HepG2 (cell line): ENCODE measurements around the gene PDZRN4. TPM values are rescaled to one million over a fixed set of nuclear protein-coding genes. Genes with fewer than 3 reads are reported as not detected.

Source experiments
- ATAC-seq: fragments of 200-7000 bp; cut with Tn5 transposase; 3 replicates; pipeline ENCODE4 v1.9.1; 2020; ENCODE audit warnings: mild to moderate bottlenecking, moderate library complexity
- BruUV-seq: library from RNA; stranded (reverse); fragments of 400-500 nt; replicated peaks from 2 replicates; lab custom pipeline; 2021; lab: Mats Ljungman, UMichigan
- CTCF ChIA-PET: fragments of 300-600 bp; formaldehyde crosslinking; extraction: SDS; loops from one replicate; lab custom pipeline; 2021; ENCODE audit warnings: low total read pairs, inconsistent platforms, low intra/inter-chr PET ratio; lab: Yijun Ruan, JAX
- POLR2A ChIA-PET: fragments of 350-600 bp; sonication (Branson Sonifier 250); formaldehyde crosslinking; loops from one replicate; lab custom pipeline; 2020; ENCODE audit warnings: antibody characterized with exemption, inconsistent platforms; lab: Yijun Ruan, JAX
- DNase-seq: peaks from one replicate; pipeline ENCODE4 v3.0.0-alpha.2; 2015; ENCODE audit warnings: low spot score
- FAIRE-seq: peaks from 3 replicates; lab custom pipeline; 2011; peaks lifted over from hg19 to GRCh38; lab: Jason Lieb, UNC
- H2AFZ ChIP-seq: one replicate; pipeline ENCODE4 v1.6.1; 2011; ENCODE audit warnings: low read length, inconsistent platforms
- H3K27ac ChIP-seq: fragments of 300-600 bp; 3 replicates; pipeline ENCODE4 v1.8.0; 2011; ENCODE audit warnings: mixed run types, mild to moderate bottlenecking, mixed read lengths, low read length, inconsistent platforms; ENCODE audit not compliant: insufficient read depth; ENCODE audit errors: extremely low read length
- H3K27me3 ChIP-seq, 2 experiments: fragments of 200-600 bp in 1 of 2; 2 replicates in 1 of 2; 3 replicates in 1 of 2; pipeline versions ENCODE4 v1.6.0 to v1.8.0; 2011; ENCODE audit warnings: low read length in 2 of 2, mild to moderate bottlenecking in 2 of 2, moderate library complexity in 2 of 2, inconsistent platforms in 1 of 2; ENCODE audit not compliant: insufficient read depth in 2 of 2, control insufficient read depth in 1 of 2
- H3K36me3 ChIP-seq, 2 experiments: fragments of 200-600 bp in 1 of 2; replicated peaks in 1 of 2; 2 replicates in 1 of 2; 3 replicates in 1 of 2; pipeline versions ENCODE4 v1.5.1 to v1.8.0; 2011; ENCODE audit warnings: low read length in 2 of 2, inconsistent platforms in 1 of 2; ENCODE audit not compliant: insufficient read depth in 2 of 2, control insufficient read depth in 1 of 2
- H3K4me1 ChIP-seq: 2 replicates; pipeline ENCODE4 v1.5.1; 2012; ENCODE audit warnings: low read length, inconsistent platforms; ENCODE audit not compliant: insufficient read depth
- H3K4me2 ChIP-seq: 2 replicates; pipeline ENCODE4 v1.6.0; 2011; ENCODE audit warnings: low read depth, low read length, inconsistent platforms
- H3K4me3 ChIP-seq, 3 experiments: fragments of 200-600 bp in 1 of 3; sonication (generic), shearing (Covaris generic) in 1 of 3; replicated peaks in 1 of 3; 2 replicates each; pipeline ENCODE4 v1.5.1; 2011 to 2016; ENCODE audit warnings: low read length in 3 of 3, inconsistent platforms in 2 of 3, low read depth in 2 of 3, mild to moderate bottlenecking in 2 of 3, control low read depth in 1 of 3, mixed read lengths in 1 of 3; ENCODE audit not compliant: insufficient read depth in 1 of 3
- H3K79me2 ChIP-seq: one replicate; pipeline ENCODE4 v1.6.1; 2011; ENCODE audit warnings: low read length, inconsistent platforms; ENCODE audit not compliant: insufficient read depth
- H3K9ac ChIP-seq: 2 replicates; pipeline ENCODE4 v1.6.0; 2011; ENCODE audit warnings: mild to moderate bottlenecking, low read depth, low read length, inconsistent platforms; ENCODE audit not compliant: insufficient read depth
- H3K9me3 ChIP-seq: 2 replicates; pipeline ENCODE4 v1.5.1; 2012; ENCODE audit warnings: mild to moderate bottlenecking, low read length
- H4K20me1 ChIP-seq: 2 replicates; pipeline ENCODE4 v1.6.0; 2011; ENCODE audit warnings: inconsistent platforms, mild to moderate bottlenecking, low read length, moderate library complexity; ENCODE audit not compliant: insufficient read depth
- HNRNPLL ChIP-seq: fragments of 200-400 bp; formaldehyde crosslinking; IDR thresholded peaks from 2 replicates; pipeline ENCODE4 v1.6.1; 2017; ENCODE audit warnings: mild to moderate bottlenecking, low read depth, low read length; ENCODE audit not compliant: poor library complexity, severe bottlenecking
- JUND ChIP-seq: sonication (generic); formaldehyde crosslinking; IDR thresholded peaks from 2 replicates; pipeline ENCODE4 v1.8.0; 2022; ENCODE audit warnings: mild to moderate bottlenecking, missing genetic modification reagents
- SNAI1 ChIP-seq: sonication (generic); formaldehyde crosslinking; IDR thresholded peaks from 2 replicates; pipeline ENCODE4 v1.5.0; 2020; ENCODE audit warnings: mild to moderate bottlenecking, missing genetic modification reagents, borderline replicate concordance
- XRCC5 ChIP-seq: fragments of 200-400 bp; formaldehyde crosslinking; optimal IDR thresholded peaks from 2 replicates; pipeline ENCODE3; 2017; ENCODE audit warnings: mild to moderate bottlenecking, low read length
- ZFP37 ChIP-seq: sonication (generic); formaldehyde crosslinking; IDR thresholded peaks from 2 replicates; pipeline ENCODE4 v1.4.0; 2020; ENCODE audit warnings: missing genetic modification reagents, borderline replicate concordance
- ZFP82 ChIP-seq: sonication (generic); formaldehyde crosslinking; IDR thresholded peaks from 2 replicates; pipeline ENCODE4 v1.5.1; 2020; ENCODE audit warnings: mild to moderate bottlenecking, missing genetic modification reagents, borderline replicate concordance
- ZNF136 ChIP-seq: sonication (generic); formaldehyde crosslinking; IDR thresholded peaks from 2 replicates; pipeline ENCODE4 v1.8.1; 2022; ENCODE audit warnings: low read depth, mild to moderate bottlenecking, moderate library complexity, missing genetic modification reagents
- ZNF460 ChIP-seq: sonication (generic); formaldehyde crosslinking; IDR thresholded peaks from 2 replicates; pipeline ENCODE4 v1.5.1; 2020; ENCODE audit warnings: missing genetic modification reagents, mild to moderate bottlenecking, borderline replicate concordance
- ZNF564 ChIP-seq: sonication (generic); formaldehyde crosslinking; IDR thresholded peaks from 2 replicates; pipeline ENCODE4 v1.8.1; 2023; ENCODE audit warnings: mild to moderate bottlenecking, missing genetic modification reagents
- WGBS: methylation state at CpG from one replicate; pipeline ENCODE4 v1.1.6; 2017; ENCODE audit warnings: low lambda C conversion rate; 5-methylcytosine and 5-hydroxymethylcytosine counted together
- in situ Hi-C: cut with HindIII; loops from 2 replicates; pipeline ENCODE4 v1.10.0; 2017; ENCODE audit warnings: low pct_unique_long_range_greater_than_20kb; ENCODE audit not compliant: extremely low pct_ligation_motif_present
- intact Hi-C: fragments of 100-400 bp; cut with micrococcal nuclease; formaldehyde crosslinking; loops from one replicate; pipeline ENCODE4 v1.10.0; 2022; ENCODE audit not compliant: unreplicated experiment
- polyA plus RNA-seq, 8 experiments: library from polyadenylated mRNA; depleted of rRNA in 3 of 8; stranded (reverse) in 7 of 8; unstranded in 1 of 8; fragments of >200 nt; fragmentation: Illumina TruSeq in 4 of 8; extraction: Trizol in 4 of 8; gene quantifications; 2 replicates each; pipeline versions ENCODE4 v1.2.1 to v1.2.3, GENCODE V29; 2011 to 2016; ENCODE audit warnings: low read depth in 4 of 8, missing spikeins in 1 of 8, mixed read lengths in 1 of 8; ENCODE audit not compliant: insufficient read depth in 1 of 8
- total RNA-seq, 5 experiments: library from RNA; depleted of rRNA; stranded (reverse); fragments of >200 nt; fragmentation: Illumina TruSeq; extraction: Trizol; gene quantifications; 2 replicates each; pipeline ENCODE4 v1.2.3, GENCODE V29; 2016; ENCODE audit warnings: low read depth in 1 of 5
- TF ChIP-seq, protein P1 (sequence below): sonication (generic); formaldehyde crosslinking; IDR thresholded peaks from 2 replicates; pipeline ENCODE4 v1.4.0; 2020; ENCODE audit warnings: mild to moderate bottlenecking, missing genetic modification reagents, borderline replicate concordance
- TF ChIP-seq, protein P2 (sequence below): sonication (generic); formaldehyde crosslinking; IDR thresholded peaks from 2 replicates; pipeline ENCODE4 v1.8.0; 2022; ENCODE audit warnings: mild to moderate bottlenecking, missing genetic modification reagents, borderline replicate concordance
- TF ChIP-seq, protein P3 (sequence below), 2 experiments: fragments of 450-650 bp in 1 of 2; sonication (generic) in 1 of 2; formaldehyde crosslinking in 1 of 2; IDR thresholded peaks; 2 replicates each; pipeline versions ENCODE4 v1.6.1 to v1.8.0; 2016 to 2022; ENCODE audit warnings: antibody characterized with exemption in 1 of 2, mild to moderate bottlenecking in 1 of 2, missing genetic modification reagents in 1 of 2

The PDZRN4 gene
- total and polyA plus RNA-seq, 2 of the 13 experiments (the other 11 are each of a cell fraction or from before 2014, with no cell fraction given), result not detected

DNA sequence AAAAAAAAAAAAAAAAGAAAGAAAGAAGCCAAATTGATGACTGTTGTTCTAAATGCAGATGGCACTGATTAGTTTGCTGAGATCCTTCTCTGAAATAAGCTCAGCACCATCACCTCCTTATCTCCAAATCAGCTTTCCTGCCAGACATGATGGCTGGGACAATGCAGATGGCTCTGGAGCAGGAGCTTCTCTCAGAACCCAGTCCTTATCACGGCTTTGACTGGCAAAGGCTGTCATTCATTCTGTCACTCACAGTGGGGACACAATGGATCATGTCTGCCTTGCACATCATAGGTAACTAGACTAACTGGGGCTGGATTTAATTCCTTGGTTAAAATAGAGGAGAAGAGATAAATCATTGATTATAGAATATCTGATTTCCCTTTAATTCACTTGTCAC lies 146.3 kb downstream of the PDZRN4 start:
- WGBS, result 0% methylated on average over 1 of the region's 1 CpG
- Histone ChIP-seq H3K27ac (no peak overlapping the region), H3K4me3 (no peak overlapping the region), H3K9ac (no peak overlapping the region), H4K20me1 (no peaks in the 10 kb centered on the region), H3K4me1 (no peaks in the 10 kb centered on the region), H2AFZ (no peak overlapping the region), H3K9me3 (peaks cover 15% of the 10 kb centered on the region; the same call in 1 of the 2 replicates), H3K4me2 (no peak overlapping the region), H3K27me3 (no peaks in the 10 kb centered on the region; a peak in 1 of 5 replicates), H3K79me2 (no peaks in the 10 kb centered on the region), H3K36me3 (no peaks in the 10 kb centered on the region)
- DNase-seq, result no peak
- no peak for ATAC-seq
- ChIA-PET POLR2A (no interaction called here), CTCF (no interaction called here)
- no peak for FAIRE-seq
- BruUV-seq, result no TSS peak
- in situ Hi-C loops, result no loop called here
- intact Hi-C loops, result no loop called here
- no peak for TF ChIP-seq JUND (CRISPR knock-in tag)
- no peak for TF ChIP-seq ZNF564 (CRISPR knock-in tag)
- no peak for TF ChIP-seq XRCC5
- TF ChIP-seq, protein P1, sequence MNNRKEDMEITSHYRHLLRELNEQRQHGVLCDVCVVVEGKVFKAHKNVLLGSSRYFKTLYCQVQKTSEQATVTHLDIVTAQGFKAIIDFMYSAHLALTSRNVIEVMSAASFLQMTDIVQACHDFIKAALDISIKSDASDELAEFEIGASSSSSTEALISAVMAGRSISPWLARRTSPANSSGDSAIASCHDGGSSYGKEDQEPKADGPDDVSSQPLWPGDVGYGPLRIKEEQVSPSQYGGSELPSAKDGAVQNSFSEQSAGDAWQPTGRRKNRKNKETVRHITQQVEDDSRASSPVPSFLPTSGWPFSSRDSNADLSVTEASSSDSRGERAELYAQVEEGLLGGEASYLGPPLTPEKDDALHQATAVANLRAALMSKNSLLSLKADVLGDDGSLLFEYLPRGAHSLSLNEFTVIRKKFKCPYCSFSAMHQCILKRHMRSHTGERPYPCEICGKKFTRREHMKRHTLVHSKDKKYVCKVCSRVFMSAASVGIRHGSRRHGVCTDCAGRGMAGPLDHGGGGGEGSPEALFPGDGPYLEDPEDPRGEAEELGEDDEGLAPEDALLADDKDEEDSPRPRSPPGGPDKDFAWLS (CRISPR knock-in tag), result no peak
- TF ChIP-seq ZFP82 (CRISPR knock-in tag), result no peak
- no peak for TF ChIP-seq ZNF460 (CRISPR knock-in tag)
- TF ChIP-seq ZFP37 (CRISPR knock-in tag), result no peak
- TF ChIP-seq HNRNPLL, result no peak
- TF ChIP-seq, protein P2, sequence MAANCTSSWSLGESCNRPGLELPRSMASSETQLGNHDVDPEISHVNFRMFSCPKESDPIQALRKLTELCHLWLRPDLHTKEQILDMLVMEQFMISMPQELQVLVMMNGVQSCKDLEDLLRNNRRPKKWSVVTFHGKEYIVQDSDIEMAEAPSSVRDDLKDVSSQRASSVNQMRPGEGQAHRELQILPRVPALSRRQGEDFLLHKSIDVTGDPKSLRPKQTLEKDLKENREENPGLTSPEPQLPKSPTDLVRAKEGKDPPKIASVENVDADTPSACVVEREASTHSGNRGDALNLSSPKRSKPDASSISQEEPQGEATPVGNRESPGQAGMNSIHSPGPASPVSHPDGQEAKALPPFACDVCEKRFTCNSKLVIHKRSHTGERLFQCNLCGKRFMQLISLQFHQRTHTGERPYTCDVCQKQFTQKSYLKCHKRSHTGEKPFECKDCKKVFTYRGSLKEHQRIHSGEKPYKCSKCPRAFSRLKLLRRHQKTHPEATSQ (CRISPR knock-in tag), result no peak
- TF ChIP-seq, protein P3, sequence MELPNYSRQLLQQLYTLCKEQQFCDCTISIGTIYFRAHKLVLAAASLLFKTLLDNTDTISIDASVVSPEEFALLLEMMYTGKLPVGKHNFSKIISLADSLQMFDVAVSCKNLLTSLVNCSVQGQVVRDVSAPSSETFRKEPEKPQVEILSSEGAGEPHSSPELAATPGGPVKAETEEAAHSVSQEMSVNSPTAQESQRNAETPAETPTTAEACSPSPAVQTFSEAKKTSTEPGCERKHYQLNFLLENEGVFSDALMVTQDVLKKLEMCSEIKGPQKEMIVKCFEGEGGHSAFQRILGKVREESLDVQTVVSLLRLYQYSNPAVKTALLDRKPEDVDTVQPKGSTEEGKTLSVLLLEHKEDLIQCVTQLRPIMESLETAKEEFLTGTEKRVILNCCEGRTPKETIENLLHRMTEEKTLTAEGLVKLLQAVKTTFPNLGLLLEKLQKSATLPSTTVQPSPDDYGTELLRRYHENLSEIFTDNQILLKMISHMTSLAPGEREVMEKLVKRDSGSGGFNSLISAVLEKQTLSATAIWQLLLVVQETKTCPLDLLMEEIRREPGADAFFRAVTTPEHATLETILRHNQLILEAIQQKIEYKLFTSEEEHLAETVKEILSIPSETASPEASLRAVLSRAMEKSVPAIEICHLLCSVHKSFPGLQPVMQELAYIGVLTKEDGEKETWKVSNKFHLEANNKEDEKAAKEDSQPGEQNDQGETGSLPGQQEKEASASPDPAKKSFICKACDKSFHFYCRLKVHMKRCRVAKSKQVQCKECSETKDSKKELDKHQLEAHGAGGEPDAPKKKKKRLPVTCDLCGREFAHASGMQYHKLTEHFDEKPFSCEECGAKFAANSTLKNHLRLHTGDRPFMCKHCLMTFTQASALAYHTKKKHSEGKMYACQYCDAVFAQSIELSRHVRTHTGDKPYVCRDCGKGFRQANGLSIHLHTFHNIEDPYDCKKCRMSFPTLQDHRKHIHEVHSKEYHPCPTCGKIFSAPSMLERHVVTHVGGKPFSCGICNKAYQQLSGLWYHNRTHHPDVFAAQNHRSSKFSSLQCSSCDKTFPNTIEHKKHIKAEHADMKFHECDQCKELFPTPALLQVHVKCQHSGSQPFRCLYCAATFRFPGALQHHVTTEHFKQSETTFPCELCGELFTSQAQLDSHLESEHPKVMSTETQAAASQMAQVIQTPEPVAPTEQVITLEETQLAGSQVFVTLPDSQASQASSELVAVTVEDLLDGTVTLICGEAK (IDR thresholded peaks at IDR 0.05), result no peak
- TF ChIP-seq, protein P3 (CRISPR knock-in tag; IDR thresholded peaks at IDR 0.05), result no peak
- TF ChIP-seq ZNF136 (CRISPR knock-in tag), result no peak
- TF ChIP-seq SNAI1 (CRISPR knock-in tag), result no peak
